ENCODE measurements around the gene TAF15.

Gene TAF15

DNA sequence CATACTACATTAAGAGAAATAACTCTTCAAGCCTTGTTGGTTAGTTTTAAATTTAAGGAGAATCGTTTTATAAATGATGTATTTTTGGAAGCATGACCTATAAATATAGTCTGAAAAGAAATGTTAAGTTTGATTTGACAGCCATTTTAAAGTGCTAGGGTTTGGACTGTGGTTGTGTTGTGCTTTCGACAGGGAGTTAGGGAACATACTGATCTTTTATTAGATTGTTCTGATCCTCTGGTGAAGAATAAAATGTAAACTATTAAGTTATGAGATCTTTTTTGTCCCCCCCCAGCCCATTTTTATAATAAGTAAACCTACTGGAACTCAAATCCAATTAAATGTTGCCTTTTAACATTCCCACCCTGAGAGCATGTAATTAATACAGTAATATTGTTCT is 12.0 kb downstream of the TAF15 start:
- DNase-seq (ENCODE audit: low read depth), result no peak

DNA sequence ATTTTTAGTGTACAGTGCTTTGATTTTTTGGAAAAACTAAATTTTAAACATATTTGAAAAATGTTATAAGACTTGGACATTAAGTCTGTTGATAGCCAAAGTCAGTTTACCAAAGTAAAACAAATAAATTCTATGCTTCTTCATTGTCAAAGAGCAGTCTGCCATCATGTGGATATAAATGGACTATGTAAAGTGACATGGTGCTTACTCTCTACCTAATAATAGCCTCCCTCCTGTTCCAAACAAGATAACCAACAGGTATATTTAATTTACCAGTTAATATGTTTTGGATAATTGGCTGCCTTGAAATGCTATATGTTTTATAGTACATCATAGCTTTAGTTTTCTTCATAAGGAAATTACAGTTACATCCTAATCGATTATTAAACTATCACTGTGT is 15.9 kb downstream of the TAF15 start:
- DNase-seq (ENCODE audit: low read depth), result no peak

DNA sequence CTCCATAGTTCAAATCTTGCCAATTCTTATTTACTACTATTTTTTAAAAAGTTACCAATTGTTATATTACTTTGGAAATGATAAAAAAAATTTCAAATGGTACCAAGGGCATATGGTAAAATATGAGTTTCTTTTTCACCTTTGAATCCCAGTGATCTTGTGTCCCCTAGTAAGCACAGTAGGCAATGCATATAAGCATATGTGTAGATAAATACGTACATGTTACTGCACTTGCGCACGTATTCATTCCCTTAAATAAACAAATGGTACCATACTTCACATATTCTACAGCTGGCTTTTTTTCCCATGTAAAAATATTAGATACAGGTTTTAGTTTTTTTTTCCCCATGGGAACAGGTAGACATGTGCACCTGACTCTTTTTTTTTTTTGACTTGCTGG is 31.8 kb downstream of the TAF15 start:
- no peak for DNase-seq (ENCODE audit: low read depth)

DNA sequence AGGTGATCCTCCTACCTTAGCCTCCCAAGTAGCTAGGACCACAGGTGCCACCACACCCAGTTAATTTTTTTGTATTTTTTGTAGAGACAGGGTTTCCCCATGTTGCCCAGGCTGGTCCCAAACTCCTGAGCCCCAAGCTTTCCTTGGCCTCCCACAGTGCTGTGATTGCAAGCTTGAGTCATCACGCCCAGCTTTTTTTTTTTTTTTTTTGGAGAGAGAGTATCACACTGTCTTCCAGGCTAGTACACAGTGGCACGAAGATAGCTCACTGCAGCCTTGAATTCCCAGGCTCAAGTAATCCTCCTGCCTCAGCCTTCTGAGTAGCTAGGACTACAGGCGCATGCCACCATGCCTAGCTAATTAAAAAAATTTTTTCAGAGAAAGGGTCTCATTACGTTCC is 32.2 kb downstream of the TAF15 start:
- no peak for DNase-seq (ENCODE audit: low read depth)

DNA sequence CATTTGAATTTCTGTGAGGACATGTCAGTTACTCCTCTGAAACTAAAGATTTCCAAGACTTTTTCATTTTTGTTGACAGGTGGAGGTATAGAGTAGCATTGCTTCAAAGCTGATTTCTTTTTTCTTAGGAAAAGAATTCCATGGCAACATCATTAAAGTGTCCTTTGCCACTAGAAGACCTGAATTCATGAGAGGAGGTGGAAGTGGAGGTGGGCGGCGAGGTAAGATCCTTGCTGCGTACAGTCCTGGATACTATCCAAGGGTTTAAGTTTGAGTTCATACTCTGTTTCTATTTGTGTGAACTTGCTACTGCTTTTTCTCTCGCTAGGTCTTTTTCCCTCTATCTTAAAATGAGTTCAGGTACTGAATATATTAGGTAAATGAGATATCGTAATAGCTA is 33.0 kb downstream of the TAF15 start:
- DNase-seq (ENCODE audit: low read depth), result no peak

DNA sequence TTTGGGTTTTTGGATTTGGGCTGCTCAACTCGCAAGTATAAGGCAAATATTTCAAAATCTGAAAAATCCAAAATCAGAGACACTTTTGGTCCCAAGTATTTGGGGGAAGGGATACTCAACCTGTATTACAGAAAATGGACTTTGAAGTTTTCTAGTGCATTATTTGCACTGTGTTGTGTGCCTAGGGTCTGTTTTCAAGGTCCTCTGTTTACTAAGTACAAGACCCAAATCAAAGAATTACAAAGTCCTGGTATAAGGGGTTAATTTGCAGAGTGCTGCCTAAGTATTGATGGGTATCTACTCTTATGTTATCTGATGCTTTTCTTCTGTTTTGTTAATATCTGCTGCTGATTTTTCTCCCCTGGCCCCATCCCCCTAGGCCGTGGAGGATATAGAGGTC is 34.4 kb downstream of the TAF15 start:
- DNase-seq (ENCODE audit: low read depth), result no peak

DNA sequence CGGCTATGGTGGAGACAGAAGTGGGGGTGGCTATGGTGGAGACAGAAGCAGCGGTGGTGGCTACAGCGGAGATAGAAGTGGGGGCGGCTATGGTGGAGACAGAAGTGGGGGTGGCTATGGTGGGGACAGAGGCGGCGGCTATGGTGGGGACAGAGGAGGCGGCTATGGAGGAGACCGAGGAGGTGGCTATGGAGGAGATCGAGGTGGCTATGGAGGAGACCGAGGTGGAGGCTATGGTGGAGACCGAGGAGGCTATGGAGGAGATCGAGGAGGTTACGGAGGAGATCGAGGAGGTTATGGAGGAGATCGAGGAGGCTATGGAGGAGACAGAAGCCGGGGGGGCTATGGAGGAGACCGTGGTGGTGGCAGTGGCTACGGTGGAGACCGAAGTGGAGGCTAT is 35.3 kb downstream of the TAF15 start:
- DNase-seq (ENCODE audit: low read depth), result no peak

DNA sequence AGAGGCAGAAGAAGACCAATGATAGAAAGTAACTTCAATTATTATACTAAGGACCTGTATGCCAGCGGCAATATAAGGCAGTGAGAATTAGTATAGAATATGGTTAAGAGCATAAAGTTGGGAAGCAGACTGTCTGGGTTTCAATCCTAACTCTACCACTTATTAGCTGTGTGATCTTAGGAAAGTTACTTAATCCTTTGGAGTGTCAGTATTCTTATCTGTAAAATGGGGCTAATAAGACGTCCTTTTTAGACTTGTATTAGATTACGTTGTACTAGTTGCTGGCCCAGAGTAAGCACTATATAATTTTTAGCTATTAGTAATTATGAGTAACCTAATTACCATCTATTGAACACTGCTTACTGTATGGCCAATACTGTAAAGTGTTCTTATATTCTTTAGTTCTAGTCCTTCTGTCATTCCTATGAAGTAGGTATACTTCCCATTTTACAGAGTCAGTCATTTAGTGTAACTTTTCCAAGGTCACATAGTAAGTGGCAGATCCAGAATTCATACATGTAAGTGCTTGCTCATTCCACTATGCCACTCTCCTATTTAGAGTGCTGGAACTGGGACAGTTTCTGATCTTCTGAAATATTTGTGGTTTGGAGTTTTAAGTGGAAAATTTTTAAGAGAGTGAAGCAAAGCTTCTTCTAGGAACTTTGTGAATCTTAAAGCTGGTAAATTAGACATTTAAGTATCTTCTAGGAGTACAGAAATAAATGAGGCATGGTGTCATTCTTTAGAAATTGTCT is 36.9 kb downstream of the TAF15 start:
- DNase-seq (ENCODE audit: low read depth), result no peak

DNA sequence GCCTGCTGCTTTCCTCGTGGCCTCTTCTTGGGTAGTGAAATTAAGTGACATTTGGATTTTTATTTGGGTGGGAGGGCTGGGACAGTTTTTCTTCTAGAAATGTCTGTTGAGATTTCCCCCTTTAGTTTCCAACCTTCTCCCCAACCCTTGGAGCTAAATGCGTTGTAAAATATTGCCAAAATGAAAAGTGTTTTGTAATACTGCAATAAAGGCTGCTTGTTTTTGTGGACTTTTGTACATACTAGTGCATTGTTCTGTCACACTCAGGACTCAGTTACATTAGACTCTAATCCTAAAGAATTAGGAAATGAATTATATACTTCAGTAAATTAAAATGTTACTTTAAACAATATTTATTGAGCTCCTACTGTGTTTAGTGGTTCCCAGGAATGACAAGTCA is 37.7 kb downstream of the TAF15 start:
- no peak for DNase-seq (ENCODE audit: low read depth)

DNA sequence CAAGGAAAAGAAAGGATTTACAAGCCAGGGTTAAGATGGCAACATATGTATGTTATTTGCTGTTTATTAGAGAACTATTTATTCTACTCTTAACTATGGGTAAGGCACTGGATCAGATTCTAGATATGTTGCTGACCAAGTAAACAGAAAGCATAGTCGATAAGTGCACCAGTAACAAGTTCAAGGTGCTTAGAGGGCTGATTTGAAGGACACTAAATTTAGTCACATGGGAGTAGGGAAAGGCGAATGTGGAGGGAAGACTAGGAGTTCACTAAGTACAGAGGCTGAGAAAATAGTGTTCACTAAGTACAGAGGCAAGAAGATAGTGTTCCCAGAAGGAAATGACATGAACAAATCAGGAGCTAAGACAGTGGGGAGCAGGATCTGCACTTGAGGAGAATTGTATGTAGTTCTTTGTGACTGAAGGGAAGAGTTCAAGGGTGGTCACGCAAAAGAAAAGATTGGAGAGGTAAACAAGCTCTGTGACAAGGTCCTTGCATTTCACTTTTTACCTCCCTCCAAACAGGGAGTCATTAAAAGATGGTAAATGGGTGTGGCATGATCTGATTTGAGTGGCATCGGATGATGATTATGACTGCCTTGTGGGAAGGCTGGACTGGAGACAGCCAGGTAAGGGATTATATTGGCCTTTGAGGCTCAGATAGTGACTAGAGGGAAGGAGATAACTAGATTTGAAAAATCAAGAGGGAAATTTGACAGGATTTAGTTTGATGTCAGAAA is 38.5 kb downstream of the TAF15 start:
- no peak for DNase-seq (ENCODE audit: low read depth)

DNA sequence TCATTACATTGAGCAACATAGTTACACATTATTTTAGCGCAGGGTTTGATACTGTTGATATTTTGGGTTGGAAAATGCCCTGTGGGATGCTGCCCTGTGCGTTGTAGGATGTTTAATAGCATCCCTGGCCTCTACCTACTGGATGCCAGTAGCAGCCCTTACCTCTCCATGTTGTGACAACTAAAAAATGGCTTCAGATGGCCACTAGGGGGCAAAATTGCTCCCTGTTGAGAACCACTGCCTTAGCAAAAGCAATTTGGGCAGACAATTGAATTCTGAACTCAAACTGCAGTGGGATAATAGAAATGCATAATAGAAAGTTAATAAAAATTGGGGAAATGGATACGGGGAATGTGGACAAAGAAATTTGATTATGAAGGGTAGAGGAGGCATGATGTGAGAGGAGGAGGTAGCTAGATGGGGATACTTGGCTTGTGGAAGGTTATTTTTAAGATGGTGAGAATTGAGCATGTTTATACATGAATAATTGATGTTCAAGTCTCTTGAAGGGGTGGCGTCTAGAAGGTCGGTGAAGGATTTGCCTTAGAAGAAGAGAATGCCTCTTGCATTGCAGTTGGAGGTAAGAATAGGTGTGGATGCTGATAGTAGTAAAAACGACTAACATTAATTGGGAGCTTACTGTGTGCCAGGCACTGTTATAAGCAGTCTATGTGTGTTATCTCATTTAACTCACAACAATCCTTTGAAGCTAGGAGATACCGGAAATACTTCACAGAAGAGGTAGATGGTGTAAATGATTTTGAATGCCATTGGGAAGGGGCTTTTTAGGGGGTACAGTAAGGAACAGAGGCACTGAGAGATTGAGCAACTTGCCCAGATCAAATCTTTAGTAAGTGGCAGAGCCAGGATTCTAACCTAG is 40.4 kb downstream of the TAF15 start:
- peak; percentile 28 for DNase-seq (ENCODE audit: low read depth)

DNA sequence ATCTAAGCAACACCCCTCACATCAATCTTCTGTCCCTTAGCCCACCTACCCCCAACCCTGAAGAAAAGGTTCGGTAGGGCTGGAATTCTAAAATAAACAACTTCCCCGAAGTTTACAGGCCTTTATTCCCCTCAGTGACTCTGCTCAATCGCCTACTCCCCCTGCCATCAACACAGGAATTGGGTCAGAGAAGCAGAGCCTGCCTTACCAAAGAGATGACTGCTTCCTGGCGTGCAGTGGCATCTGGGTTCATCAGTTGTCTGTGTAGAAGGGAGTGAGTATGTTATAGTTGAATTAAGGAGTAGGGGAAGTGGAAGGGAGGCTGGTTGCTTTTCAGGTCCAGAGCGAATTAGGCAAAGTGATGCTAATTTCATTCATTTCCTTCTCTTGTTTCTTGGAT is 46.7 kb downstream of the TAF15 start:
- DNase-seq (ENCODE audit: low read depth), result no peak

DNA sequence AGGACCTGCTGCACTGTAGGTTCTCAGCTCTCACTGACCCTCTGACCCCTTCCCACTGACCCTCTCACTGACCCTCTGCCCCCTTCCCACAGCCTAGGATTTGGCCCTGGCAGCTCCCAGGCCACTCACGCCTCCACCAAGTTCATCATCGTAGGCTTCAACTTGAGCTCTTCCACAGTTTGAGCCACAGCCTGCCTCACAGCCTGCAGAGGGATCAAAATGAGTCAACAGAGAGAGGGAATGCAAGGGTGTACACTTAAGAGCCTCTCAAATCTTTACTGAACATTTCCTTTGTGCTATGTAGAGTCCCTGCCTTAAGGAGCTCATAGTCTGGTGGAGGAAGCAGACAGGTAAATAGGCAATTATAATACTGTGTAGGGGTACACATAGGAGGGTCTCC is 47.3 kb downstream of the TAF15 start:
- no peak for DNase-seq (ENCODE audit: low read depth)

DNA sequence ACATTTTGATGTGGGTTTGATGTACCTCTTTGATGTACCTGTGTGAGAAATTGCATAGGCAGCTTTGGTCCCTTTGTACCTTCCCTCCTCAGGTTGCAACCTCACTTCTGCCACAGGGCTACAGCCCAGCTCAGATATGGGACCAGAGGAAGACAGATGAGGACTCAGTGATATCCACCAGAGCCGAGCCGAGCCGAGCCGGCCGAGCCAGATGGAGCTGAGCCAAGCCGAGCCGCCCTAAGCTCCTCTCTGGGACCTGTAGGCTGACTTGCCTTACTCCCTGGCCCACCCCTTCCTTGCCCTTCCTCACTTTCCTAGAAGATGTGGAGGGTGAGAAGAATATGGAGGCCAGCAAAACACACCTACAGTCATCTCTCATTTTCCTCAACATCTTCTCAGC is 55.6 kb downstream of the TAF15 start:
- DNase-seq (ENCODE audit: low read depth), result no peak

DNA sequence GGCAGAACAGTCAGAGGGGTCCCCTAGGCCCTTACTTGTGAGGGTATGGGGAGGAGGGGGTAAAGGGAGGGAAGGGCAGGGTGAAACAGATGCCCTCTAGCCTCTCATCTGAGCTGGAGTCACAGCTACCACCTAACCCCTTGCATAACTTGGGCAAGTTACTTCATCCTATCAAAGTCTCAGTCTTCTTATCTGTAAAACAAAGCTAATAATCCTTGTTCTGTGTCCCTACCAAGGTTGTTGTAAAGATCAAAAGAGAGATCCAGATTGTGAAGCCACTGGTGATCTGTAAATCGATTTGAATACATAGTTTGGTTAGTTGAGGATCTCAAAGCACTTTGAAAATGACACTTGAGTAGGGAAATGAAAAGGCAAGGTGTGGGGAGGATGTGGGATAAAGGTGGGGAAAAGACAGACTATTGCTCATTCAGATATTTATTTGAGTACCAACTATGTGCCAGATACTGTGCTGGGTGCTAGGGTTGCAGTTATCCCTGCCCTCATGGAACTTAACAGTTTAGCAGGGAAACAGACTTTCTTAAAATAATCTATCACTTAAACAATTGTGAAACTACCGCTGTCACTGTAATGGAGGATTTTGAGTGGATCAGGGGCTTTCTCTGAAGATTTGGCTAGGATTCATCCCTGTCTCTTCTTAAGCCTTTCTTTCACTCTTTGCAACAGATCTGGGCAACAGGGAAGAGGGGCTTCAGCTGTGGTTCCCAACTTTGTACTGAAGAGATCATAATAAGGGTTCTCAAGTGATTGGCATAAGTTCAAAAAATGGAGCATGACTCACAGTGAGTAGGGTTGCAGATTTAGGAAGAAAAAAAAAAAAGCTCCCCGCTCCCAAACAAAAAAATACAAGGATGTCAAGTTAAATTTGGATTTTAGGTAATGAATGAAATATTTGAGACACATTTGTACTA is 56.4 kb downstream of the TAF15 start:
- no peak for DNase-seq (ENCODE audit: low read depth)

DNA sequence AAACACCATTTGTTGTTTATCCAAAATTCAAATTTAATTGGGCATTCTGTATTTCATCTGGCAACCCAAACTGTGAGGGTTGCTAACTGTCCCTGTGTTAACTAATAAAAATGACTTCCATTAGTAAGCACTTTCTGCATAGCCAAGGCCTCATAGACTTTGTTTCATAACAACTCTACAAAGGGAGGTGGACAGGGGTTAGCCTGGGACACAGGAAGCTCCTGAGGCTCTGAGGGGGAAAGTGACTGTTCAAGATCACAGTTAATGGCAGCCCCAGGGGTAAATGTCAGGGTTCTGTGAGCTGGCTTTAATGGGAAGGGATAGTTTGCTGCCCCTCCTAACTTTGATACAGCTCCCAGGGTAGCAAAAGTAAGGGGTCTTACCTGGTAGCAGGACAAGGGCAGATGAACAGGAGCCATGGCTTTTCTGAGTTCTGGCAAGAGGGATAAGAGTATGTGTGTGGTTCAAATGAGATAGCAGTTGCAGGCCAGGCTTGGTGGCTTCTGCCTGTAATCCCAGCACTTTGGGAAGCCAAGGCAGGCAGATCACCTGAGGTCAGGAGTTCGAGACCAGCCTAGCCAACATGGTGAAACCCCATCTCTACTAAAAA is 57.2 kb downstream of the TAF15 start:
- no peak for DNase-seq (ENCODE audit: low read depth)

DNA sequence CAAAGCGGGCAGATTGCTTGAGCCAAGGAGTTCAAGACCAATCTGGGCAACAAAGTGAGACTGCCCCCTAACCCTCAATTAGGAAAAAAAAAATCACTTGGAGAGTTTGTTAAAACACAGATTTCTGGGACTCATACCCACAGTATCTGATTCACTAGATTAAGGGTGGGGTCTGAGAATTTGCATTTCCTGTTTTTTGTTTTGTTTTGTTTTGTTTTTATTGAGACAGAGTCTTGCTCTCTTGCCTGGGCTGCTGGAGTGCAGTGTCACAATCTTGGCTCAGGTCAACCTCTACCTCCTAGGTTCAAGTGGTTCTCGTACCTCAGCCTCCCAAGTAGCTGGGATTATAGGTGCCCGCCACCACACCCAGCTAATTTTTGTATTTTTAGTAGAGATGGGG is 58.3 kb downstream of the TAF15 start:
- DNase-seq (ENCODE audit: low read depth), result no peak

DNA sequence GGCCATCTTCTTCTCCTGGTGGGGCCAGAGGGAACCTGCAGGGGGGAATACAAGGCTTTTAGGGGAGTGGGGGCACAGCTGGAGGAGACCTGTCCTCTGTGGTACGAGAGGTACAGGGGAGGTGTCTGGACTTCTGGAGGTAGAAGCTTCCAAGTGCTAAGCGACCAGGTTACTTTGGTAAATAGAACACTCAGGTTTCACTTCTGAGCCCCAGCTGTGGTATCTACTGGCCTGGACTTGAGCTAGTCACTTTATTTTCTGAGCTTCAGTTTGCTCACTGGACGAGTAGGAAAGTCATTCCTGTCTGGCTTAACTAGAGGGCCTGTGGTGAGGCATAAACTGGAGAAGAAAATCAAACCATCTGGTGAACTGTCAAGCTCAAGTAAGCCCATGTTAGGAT is 59.5 kb downstream of the TAF15 start, which contains the start of gene HEATR9:
Gene HEATR9 (minus strand): TSS at position 155 of the 400 bp plus-strand sequence. CDS start 149 bp downstream, at position 6.
- no peak for DNase-seq (ENCODE audit: low read depth)

DNA sequence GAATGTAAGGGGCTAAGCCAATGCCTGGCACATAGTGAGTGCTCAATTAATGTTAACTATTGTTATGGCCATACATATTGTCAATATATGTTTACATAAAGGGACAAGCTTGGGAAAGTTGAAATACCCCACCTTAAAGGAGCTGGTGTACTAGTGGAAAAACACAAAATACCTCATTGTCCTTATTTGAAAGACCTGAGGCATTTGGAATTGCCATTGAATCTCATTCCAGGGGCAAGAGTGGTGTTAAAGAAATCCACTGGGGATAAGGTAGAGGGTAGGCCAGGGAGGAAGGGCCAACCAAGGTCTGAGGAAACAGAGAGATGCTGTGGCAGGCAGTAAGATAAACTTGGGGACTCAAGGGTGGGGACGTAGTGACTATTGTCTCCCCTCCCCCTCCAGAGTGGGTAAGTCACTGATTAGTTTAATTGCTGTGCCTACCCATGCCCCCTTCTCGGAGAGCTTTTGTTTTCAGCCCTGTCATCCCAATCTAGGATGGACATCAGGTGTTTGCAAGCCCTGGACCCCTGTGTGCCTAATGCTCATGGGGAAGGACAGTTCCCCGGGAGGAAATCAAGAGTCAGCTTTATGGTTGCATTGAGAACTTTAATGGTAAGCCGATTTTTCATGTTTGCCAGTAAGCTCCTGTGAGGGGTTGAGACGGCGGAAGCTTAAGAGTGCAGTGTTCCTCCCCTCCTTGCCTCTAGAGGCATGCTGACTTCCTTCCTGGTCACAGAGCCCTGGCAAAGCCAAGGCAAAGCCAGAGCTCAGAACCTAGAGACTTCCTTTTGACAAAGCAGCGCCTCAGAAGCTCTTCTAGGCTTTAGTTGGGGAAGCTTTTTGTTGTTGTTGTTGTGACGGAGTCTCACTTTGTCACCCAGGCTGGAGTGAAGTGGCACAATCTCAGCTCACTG is 61.9 kb downstream of the TAF15 start:
- DNase-seq (ENCODE audit: low read depth), result no peak
